Measurements from ENCODE around the gene SLC39A11. TPM values are rescaled to one million over a fixed set of nuclear protein-coding genes. Genes with fewer than 3 reads are reported as not detected.

Gene SLC39A11
- total RNA-seq, 1 donor from 2014 or later: 34.8 TPM

DNA sequence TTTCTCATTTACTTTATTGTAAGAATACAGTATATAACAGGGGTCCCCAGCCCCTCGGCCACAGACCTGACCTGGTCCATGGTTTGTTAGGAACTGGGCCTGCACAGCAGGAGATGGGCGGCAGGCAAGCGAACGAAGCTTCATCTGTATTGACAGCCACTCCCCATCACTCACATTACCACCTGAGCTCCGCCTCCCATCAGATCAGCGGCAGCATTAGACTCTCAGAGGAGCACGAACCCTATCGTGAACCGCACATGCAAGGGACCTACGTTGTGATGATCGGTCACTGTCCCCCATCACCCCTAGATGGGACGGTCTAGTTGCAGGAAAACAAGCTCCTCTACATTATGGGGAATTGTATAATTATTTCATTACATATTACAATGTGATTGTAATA, 410.6 kb downstream of the SLC39A11 start:
- ATAC-seq (ENCODE audit: low read depth) (no peak), DNase-seq (no peak)
- Mint-ChIP-seq H3K36me3 (ENCODE audit: low read depth) (no peaks in the 10 kb centered on the region), H3K27me3 (no peaks in the 10 kb centered on the region), H3K4me1 (no peaks in the 10 kb centered on the region), H3K27ac (no peak overlapping the region), H3K9me3 (peaks cover 4% of the 10 kb centered on the region), H3K4me3 (no peak overlapping the region)
- TF ChIP-seq, protein P1, sequence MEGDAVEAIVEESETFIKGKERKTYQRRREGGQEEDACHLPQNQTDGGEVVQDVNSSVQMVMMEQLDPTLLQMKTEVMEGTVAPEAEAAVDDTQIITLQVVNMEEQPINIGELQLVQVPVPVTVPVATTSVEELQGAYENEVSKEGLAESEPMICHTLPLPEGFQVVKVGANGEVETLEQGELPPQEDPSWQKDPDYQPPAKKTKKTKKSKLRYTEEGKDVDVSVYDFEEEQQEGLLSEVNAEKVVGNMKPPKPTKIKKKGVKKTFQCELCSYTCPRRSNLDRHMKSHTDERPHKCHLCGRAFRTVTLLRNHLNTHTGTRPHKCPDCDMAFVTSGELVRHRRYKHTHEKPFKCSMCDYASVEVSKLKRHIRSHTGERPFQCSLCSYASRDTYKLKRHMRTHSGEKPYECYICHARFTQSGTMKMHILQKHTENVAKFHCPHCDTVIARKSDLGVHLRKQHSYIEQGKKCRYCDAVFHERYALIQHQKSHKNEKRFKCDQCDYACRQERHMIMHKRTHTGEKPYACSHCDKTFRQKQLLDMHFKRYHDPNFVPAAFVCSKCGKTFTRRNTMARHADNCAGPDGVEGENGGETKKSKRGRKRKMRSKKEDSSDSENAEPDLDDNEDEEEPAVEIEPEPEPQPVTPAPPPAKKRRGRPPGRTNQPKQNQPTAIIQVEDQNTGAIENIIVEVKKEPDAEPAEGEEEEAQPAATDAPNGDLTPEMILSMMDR (IDR thresholded peaks at IDR 0.05): no peak
- intact Hi-C loops (cut with micrococcal nuclease): no loop called here
- POLR2A ChIA-PET: no interaction called here
- CTCF ChIA-PET: no interaction called here

DNA sequence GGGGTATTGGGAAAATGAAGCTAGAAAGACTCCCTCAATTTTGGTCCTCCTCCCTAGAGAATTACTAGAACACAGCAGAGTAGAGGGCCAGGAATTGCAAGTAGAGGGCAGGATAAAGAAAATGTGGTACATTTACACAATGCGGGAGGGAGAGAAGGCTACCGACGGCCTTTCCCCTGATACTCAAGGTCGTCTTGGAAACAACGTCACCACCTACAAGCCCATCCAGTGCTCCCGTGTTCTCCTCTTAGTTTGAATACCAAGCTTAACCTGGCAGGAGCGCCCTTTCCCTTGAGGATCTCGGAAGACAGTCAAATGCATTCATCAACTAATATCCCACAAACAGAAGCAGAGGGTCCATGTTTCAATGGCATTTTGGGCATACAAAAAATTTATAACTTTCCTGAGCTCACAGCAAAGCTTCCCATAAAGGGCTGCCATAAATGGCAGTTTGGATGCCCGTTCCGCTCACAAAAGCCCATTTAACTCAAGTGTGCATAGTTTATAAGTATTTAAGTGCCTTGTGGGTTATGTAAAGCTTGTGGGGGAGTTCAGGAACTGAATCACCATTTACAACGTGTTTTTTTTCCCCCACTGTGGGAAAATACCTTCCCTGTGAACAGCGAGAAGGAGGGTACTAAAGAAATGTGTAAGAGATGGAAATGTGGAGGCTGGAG, 414.6 kb downstream of the SLC39A11 start:
- TF ChIP-seq, protein P1 (IDR thresholded peaks at IDR 0.05): no peak
- no peaks in the 10 kb centered on the region for H3K27me3 Mint-ChIP-seq
- intact Hi-C loops (cut with micrococcal nuclease): no loop called here
- H3K36me3 Mint-ChIP-seq (ENCODE audit: low read depth): no peaks in the 10 kb centered on the region
- no peak overlapping the region for H3K4me3 Mint-ChIP-seq
- H3K9me3 Mint-ChIP-seq: peaks cover 5% of the 10 kb centered on the region
- ATAC-seq (ENCODE audit: low read depth) (no peak), DNase-seq (no peak)
- POLR2A ChIA-PET: no interaction called here
- no peak overlapping the region for H3K27ac Mint-ChIP-seq
- no peaks in the 10 kb centered on the region for H3K4me1 Mint-ChIP-seq
- CTCF ChIA-PET: no interaction called here

DNA sequence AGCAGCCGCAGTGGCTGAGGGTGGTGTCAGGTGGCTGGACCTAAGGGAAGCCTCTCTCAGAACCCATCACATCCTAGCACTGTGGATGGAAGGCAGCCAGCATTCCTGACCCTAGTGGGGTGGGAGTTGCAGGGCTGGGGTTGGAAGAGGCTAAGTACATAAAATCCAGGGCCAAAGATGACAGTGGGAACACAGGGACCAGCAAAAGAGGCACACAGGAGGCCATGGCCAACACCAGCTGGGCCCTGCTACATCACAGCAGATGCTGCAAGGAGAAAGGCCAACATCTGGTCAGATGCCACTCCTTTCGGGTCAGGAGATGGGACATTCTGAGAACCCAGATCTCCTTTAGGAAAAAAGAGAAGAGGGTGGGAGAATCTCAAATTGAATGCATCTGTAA, 415.4 kb downstream of the SLC39A11 start:
- no peak overlapping the region for H3K4me3 Mint-ChIP-seq
- H3K27ac Mint-ChIP-seq: no peak overlapping the region
- ATAC-seq (ENCODE audit: low read depth) (no peak), DNase-seq (no peak)
- TF ChIP-seq, protein P1 (IDR thresholded peaks at IDR 0.05): no peak
- ChIA-PET CTCF (no interaction called here), POLR2A (no interaction called here)
- no peaks in the 10 kb centered on the region for H3K4me1 Mint-ChIP-seq
- H3K27me3 Mint-ChIP-seq: no peaks in the 10 kb centered on the region
- H3K9me3 Mint-ChIP-seq: peaks cover 5% of the 10 kb centered on the region
- intact Hi-C loops (cut with micrococcal nuclease): no loop called here
- no peaks in the 10 kb centered on the region for H3K36me3 Mint-ChIP-seq (ENCODE audit: low read depth)

DNA sequence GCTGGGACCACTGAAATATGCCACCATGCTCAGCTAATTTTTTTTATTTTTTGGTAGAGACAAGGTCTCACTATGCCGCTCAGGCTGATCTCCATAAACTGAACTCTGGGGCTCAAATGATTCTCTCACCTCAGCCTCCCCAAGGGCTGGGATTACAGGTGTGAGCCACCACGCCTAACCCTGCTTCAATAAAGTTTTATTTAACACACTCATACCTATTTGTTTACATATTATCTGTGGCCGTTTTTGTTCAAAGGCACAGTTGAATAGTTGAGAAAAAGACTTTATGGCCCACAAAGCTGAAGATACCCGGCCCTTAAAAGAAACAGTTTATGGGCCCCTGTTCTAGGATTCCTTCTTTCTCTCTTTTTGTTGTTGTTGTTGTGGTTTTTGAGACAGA, 419.8 kb downstream of the SLC39A11 start:
- DNase-seq (no peak), ATAC-seq (ENCODE audit: low read depth) (no peak)
- Mint-ChIP-seq H3K27me3 (no peaks in the 10 kb centered on the region), H3K4me3 (no peak overlapping the region), H3K4me1 (peaks cover 6% of the 10 kb centered on the region), H3K9me3 (peaks cover 6% of the 10 kb centered on the region), H3K36me3 (ENCODE audit: low read depth) (peaks cover 3% of the 10 kb centered on the region), H3K27ac (no peak overlapping the region)
- intact Hi-C loops (cut with micrococcal nuclease): no loop called here
- ChIA-PET POLR2A (no interaction called here), CTCF (no interaction called here)
- TF ChIP-seq, protein P1 (IDR thresholded peaks at IDR 0.05): no peak

DNA sequence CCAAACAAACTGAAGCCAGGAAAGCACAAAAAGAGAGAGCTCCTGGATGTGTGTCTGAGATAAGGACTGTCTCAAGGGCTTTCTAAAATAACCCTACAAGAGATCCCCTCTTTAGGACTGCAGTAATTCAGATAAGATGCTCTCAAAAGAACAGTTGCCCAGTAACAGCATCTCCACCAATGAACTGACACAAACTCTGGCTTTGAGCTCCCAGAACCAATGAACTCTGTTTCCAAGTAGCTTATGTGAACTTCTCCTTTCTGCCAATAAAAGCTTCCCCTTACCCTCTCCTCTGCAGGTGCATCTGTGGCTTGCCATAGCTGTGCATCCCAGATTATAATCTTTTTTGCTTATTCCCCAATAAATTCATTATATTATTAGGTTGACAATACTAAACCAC, 421.5 kb downstream of the SLC39A11 start:
- peaks cover 3% of the 10 kb centered on the region for H3K36me3 Mint-ChIP-seq (ENCODE audit: low read depth)
- no peak overlapping the region for H3K27ac Mint-ChIP-seq
- peaks cover 6% of the 10 kb centered on the region for H3K9me3 Mint-ChIP-seq
- H3K4me3 Mint-ChIP-seq: no peak overlapping the region
- ChIA-PET CTCF (no interaction called here), POLR2A (no interaction called here)
- intact Hi-C loops (cut with micrococcal nuclease): no loop called here
- ATAC-seq (ENCODE audit: low read depth): no peak
- H3K4me1 Mint-ChIP-seq: peaks cover 6% of the 10 kb centered on the region
- TF ChIP-seq, protein P1 (IDR thresholded peaks at IDR 0.05): no peak
- no peak for DNase-seq
- no peaks in the 10 kb centered on the region for H3K27me3 Mint-ChIP-seq
